ENCODE results near the gene SIX3. TPM values are rescaled to one million over a fixed set of nuclear protein-coding genes. Genes with fewer than 3 reads are reported as not detected.
A peak's percentile ranks its signal among the peaks of the same experiment; 100 is the strongest.

SIX3 gene
- total RNA-seq, 1 donor from 2014 or later = not detected

- H3K36me3 ChIP-seq (ENCODE audit: control insufficient read depth in 3 of 3, insufficient read depth in 3 of 3, low read length in 3 of 3) = no peaks in the 10 kb centered on the region
- H3K4me1 ChIP-seq (ENCODE audit: control insufficient read depth in 3 of 3, insufficient read depth in 3 of 3, low read length in 3 of 3) = no peaks in the 10 kb centered on the region
- no peak overlapping the region for H3K9ac ChIP-seq (ENCODE audit: low read depth in 1 of 3, low read length in 3 of 3)
- peaks cover 12 to 26% (median 15%) of the 10 kb centered on the region in 3 donors for H3K27me3 ChIP-seq (ENCODE audit: control insufficient read depth in 3 of 3, insufficient read depth in 3 of 3, low read length in 3 of 3)
- no peaks in the 10 kb centered on the region for H3K9me3 ChIP-seq (ENCODE audit: control insufficient read depth in 3 of 3, low read length in 3 of 3)
- H3K27ac ChIP-seq (ENCODE audit: low read depth, low read length) = no peak overlapping the region
- H3K4me3 ChIP-seq (ENCODE audit: low read length in 3 of 3) = no peak overlapping the region
Observed at GRCh38 chr2:44918095-44918775, 23.3 kb upstream of the SIX3 start.

- Histone ChIP-seq H3K9ac (ENCODE audit: low read depth in 1 of 3, low read length in 3 of 3) (no peak overlapping the region), H3K4me3 (ENCODE audit: low read length in 3 of 3) (no peak overlapping the region), H3K4me1 (ENCODE audit: control insufficient read depth in 3 of 3, insufficient read depth in 3 of 3, low read length in 3 of 3) (no peaks in the 10 kb centered on the region), H3K36me3 (ENCODE audit: control insufficient read depth in 3 of 3, insufficient read depth in 3 of 3, low read length in 3 of 3) (no peaks in the 10 kb centered on the region), H3K9me3 (ENCODE audit: control insufficient read depth in 3 of 3, low read length in 3 of 3) (no peaks in the 10 kb centered on the region), H3K27me3 (ENCODE audit: control insufficient read depth in 3 of 3, insufficient read depth in 3 of 3, low read length in 3 of 3) (peaks cover 24 to 47% (median 30%) of the 10 kb centered on the region in 3 donors), H3K27ac (ENCODE audit: low read depth, low read length) (no peak overlapping the region)
Observed at GRCh38 chr2:44920751-44921150, 20.8 kb upstream of the SIX3 start.

GRCh38 chr2:44922776-44923175 is 18.7 kb upstream of the SIX3 start:
- Histone ChIP-seq H3K9ac (ENCODE audit: low read depth in 1 of 3, low read length in 3 of 3) (no peak overlapping the region), H3K27me3 (ENCODE audit: control insufficient read depth in 3 of 3, insufficient read depth in 3 of 3, low read length in 3 of 3) (peaks cover 40 to 61% (median 47%) of the 10 kb centered on the region in 3 donors)

GRCh38 chr2:44925561-44926136 is 15.9 kb upstream of the SIX3 start:
- peaks cover 60 to 80% (median 69%) of the 10 kb centered on the region in 3 donors for H3K27me3 ChIP-seq (ENCODE audit: control insufficient read depth in 3 of 3, insufficient read depth in 3 of 3, low read length in 3 of 3)

More at GRCh38 chr2:44922776-44923175, 18.7 kb upstream of the SIX3 start:
- H3K4me3 ChIP-seq (ENCODE audit: low read length in 3 of 3) = no peak overlapping the region
- H3K4me1 ChIP-seq (ENCODE audit: control insufficient read depth in 3 of 3, insufficient read depth in 3 of 3, low read length in 3 of 3) = no peaks in the 10 kb centered on the region
- H3K9me3 ChIP-seq (ENCODE audit: control insufficient read depth in 3 of 3, low read length in 3 of 3) = no peaks in the 10 kb centered on the region
- no peaks in the 10 kb centered on the region for H3K36me3 ChIP-seq (ENCODE audit: control insufficient read depth in 3 of 3, insufficient read depth in 3 of 3, low read length in 3 of 3)
- no peak overlapping the region for H3K27ac ChIP-seq (ENCODE audit: low read depth, low read length)

GRCh38 chr2:44926957-44927356 is 14.5 kb upstream of the SIX3 start:
- peaks cover 6 to 11% (median 10%) of the 10 kb centered on the region in 3 donors for H3K4me1 ChIP-seq (ENCODE audit: control insufficient read depth in 3 of 3, insufficient read depth in 3 of 3, low read length in 3 of 3)
- peaks cover 69 to 77% (median 74%) of the 10 kb centered on the region in 3 donors for H3K27me3 ChIP-seq (ENCODE audit: control insufficient read depth in 3 of 3, insufficient read depth in 3 of 3, low read length in 3 of 3)

More at GRCh38 chr2:44925561-44926136, 15.9 kb upstream of the SIX3 start:
- Histone ChIP-seq H3K9me3 (ENCODE audit: control insufficient read depth in 3 of 3, low read length in 3 of 3) (no peaks in the 10 kb centered on the region), H3K9ac (ENCODE audit: low read depth in 1 of 3, low read length in 3 of 3) (no peak overlapping the region), H3K36me3 (ENCODE audit: control insufficient read depth in 3 of 3, insufficient read depth in 3 of 3, low read length in 3 of 3) (no peaks in the 10 kb centered on the region), H3K4me3 (ENCODE audit: low read length in 3 of 3) (no peak overlapping the region), H3K4me1 (ENCODE audit: control insufficient read depth in 3 of 3, insufficient read depth in 3 of 3, low read length in 3 of 3) (peaks cover 6 to 11% (median 10%) of the 10 kb centered on the region in 3 donors), H3K27ac (ENCODE audit: low read depth, low read length) (no peak overlapping the region)

GRCh38 chr2:44927985-44928482 is 13.5 kb upstream of the SIX3 start:
- peak overlapping the region in 1 of 3 donors; percentile 25 for H3K9ac ChIP-seq (ENCODE audit: low read depth in 1 of 3, low read length in 3 of 3)
- H3K27me3 ChIP-seq (ENCODE audit: control insufficient read depth in 3 of 3, insufficient read depth in 3 of 3, low read length in 3 of 3) = peaks cover 74 to 84% (median 80%) of the 10 kb centered on the region in 3 donors
- no peak overlapping the region for H3K27ac ChIP-seq (ENCODE audit: low read depth, low read length)
- H3K9me3 ChIP-seq (ENCODE audit: control insufficient read depth in 3 of 3, low read length in 3 of 3) = no peaks in the 10 kb centered on the region
- H3K4me3 ChIP-seq (ENCODE audit: low read length in 3 of 3) = peak overlapping the region; percentile 16 to 56 (median 54)
- no peaks in the 10 kb centered on the region for H3K36me3 ChIP-seq (ENCODE audit: control insufficient read depth in 3 of 3, insufficient read depth in 3 of 3, low read length in 3 of 3)
- peaks cover 6 to 11% (median 10%) of the 10 kb centered on the region in 3 donors for H3K4me1 ChIP-seq (ENCODE audit: control insufficient read depth in 3 of 3, insufficient read depth in 3 of 3, low read length in 3 of 3)

More at GRCh38 chr2:44926957-44927356, 14.5 kb upstream of the SIX3 start:
- H3K4me3 ChIP-seq (ENCODE audit: low read length in 3 of 3) = no peak overlapping the region
- no peak overlapping the region for H3K9ac ChIP-seq (ENCODE audit: low read depth in 1 of 3, low read length in 3 of 3)
- no peaks in the 10 kb centered on the region for H3K36me3 ChIP-seq (ENCODE audit: control insufficient read depth in 3 of 3, insufficient read depth in 3 of 3, low read length in 3 of 3)
- H3K9me3 ChIP-seq (ENCODE audit: control insufficient read depth in 3 of 3, low read length in 3 of 3) = no peaks in the 10 kb centered on the region
- H3K27ac ChIP-seq (ENCODE audit: low read depth, low read length) = no peak overlapping the region

GRCh38 chr2:44928483-44929158 is 12.9 kb upstream of the SIX3 start:
- peak overlapping the region; percentile 16 to 56 (median 54) for H3K4me3 ChIP-seq (ENCODE audit: low read length in 3 of 3)
- H3K4me1 ChIP-seq (ENCODE audit: control insufficient read depth in 3 of 3, insufficient read depth in 3 of 3, low read length in 3 of 3) = peaks cover 6 to 15% (median 12%) of the 10 kb centered on the region in 3 donors
- H3K27ac ChIP-seq (ENCODE audit: low read depth, low read length) = no peak overlapping the region
- peaks cover 77 to 87% (median 85%) of the 10 kb centered on the region in 3 donors for H3K27me3 ChIP-seq (ENCODE audit: control insufficient read depth in 3 of 3, insufficient read depth in 3 of 3, low read length in 3 of 3)
- H3K9ac ChIP-seq (ENCODE audit: low read depth in 1 of 3, low read length in 3 of 3) = peak overlapping the region in 2 of 3 donors; percentile 14 to 25
- no peaks in the 10 kb centered on the region for H3K9me3 ChIP-seq (ENCODE audit: control insufficient read depth in 3 of 3, low read length in 3 of 3)
- no peaks in the 10 kb centered on the region for H3K36me3 ChIP-seq (ENCODE audit: control insufficient read depth in 3 of 3, insufficient read depth in 3 of 3, low read length in 3 of 3)

- Histone ChIP-seq H3K27ac (ENCODE audit: low read depth, low read length) (no peak overlapping the region), H3K27me3 (ENCODE audit: control insufficient read depth in 3 of 3, insufficient read depth in 3 of 3, low read length in 3 of 3) (peaks cover 82 to 86% (median 85%) of the 10 kb centered on the region in 3 donors), H3K4me1 (ENCODE audit: control insufficient read depth in 3 of 3, insufficient read depth in 3 of 3, low read length in 3 of 3) (peaks cover 6 to 20% (median 14%) of the 10 kb centered on the region in 3 donors), H3K9me3 (ENCODE audit: control insufficient read depth in 3 of 3, low read length in 3 of 3) (no peaks in the 10 kb centered on the region), H3K9ac (ENCODE audit: low read depth in 1 of 3, low read length in 3 of 3) (no peak overlapping the region), H3K36me3 (ENCODE audit: control insufficient read depth in 3 of 3, insufficient read depth in 3 of 3, low read length in 3 of 3) (no peaks in the 10 kb centered on the region), H3K4me3 (ENCODE audit: low read length in 3 of 3) (peak overlapping the region; percentile 2 to 54 (median 35))
Observed at GRCh38 chr2:44929159-44929734, 12.3 kb upstream of the SIX3 start.

- H3K4me3 ChIP-seq (ENCODE audit: low read length in 3 of 3) = peak overlapping the region in 1 of 3 donors; percentile 14
- H3K27ac ChIP-seq (ENCODE audit: low read depth, low read length) = no peak overlapping the region
- H3K4me1 ChIP-seq (ENCODE audit: control insufficient read depth in 3 of 3, insufficient read depth in 3 of 3, low read length in 3 of 3) = peaks cover 8 to 22% (median 14%) of the 10 kb centered on the region in 3 donors
- no peaks in the 10 kb centered on the region for H3K36me3 ChIP-seq (ENCODE audit: control insufficient read depth in 3 of 3, insufficient read depth in 3 of 3, low read length in 3 of 3)
- no peak overlapping the region for H3K9ac ChIP-seq (ENCODE audit: low read depth in 1 of 3, low read length in 3 of 3)
- peaks cover 80 to 82% (median 81%) of the 10 kb centered on the region in 3 donors for H3K27me3 ChIP-seq (ENCODE audit: control insufficient read depth in 3 of 3, insufficient read depth in 3 of 3, low read length in 3 of 3)
- no peaks in the 10 kb centered on the region for H3K9me3 ChIP-seq (ENCODE audit: control insufficient read depth in 3 of 3, low read length in 3 of 3)
Observed at GRCh38 chr2:44929735-44930273, 11.7 kb upstream of the SIX3 start.

All from skeletal muscle tissue (tissue), 4 donors.